HG03280 (cell line): ENCODE data around the gene ZNF211.

Experiments used
- ATAC-seq: cut with Tn5 transposase; IDR thresholded peaks from one replicate; pipeline ENCODE4 v1.9.1; 2021; ENCODE audit warnings: mild to moderate bottlenecking, moderate library complexity; ENCODE audit not compliant: unreplicated experiment

The ZNF211 gene

GRCh38 chr19:57632987-57633831 lies at the start of gene ZNF211:
Gene ZNF211 (plus strand): TSS chr19:57633168. CDS start chr19:57633347, 179 bp downstream.
- peak; percentile 97 for ATAC-seq

- ATAC-seq, result no peak
Observed at GRCh38 chr19:57583521-57584416, 49.2 kb upstream of the ZNF211 start, which contains the start of gene ZIK1. Gene ZIK1 (plus strand): TSS chr19:57584145. CDS start chr19:57584357, 212 bp downstream.

- no peak for ATAC-seq
Observed at GRCh38 chr19:57587529-57587928, 45.4 kb upstream of the ZNF211 start.

- no peak for ATAC-seq
Observed at GRCh38 chr19:57599377-57599760, 33.6 kb upstream of the ZNF211 start.

- peak; percentile 95 for ATAC-seq
Observed at GRCh38 chr19:57599761-57600383, 33.1 kb upstream of the ZNF211 start, which contains the start of gene ZNF530. Gene ZNF530 (plus strand): TSS chr19:57599885. CDS start chr19:57604346, 4,461 bp downstream.

- ATAC-seq, result no peak
Observed at GRCh38 chr19:57606931-57607330, 26.0 kb upstream of the ZNF211 start.

GRCh38 chr19:57611113-57611512 lies 21.9 kb upstream of the ZNF211 start:
- no peak for ATAC-seq

GRCh38 chr19:57613941-57614743 lies 18.8 kb upstream of the ZNF211 start, which contains the start of gene ZNF134:
Gene ZNF134 (plus strand): TSS chr19:57614242. CDS start chr19:57619469, 5,227 bp downstream.
- ATAC-seq, result peak; percentile 97

GRCh38 chr19:57615346-57615745 lies 17.6 kb upstream of the ZNF211 start:
- ATAC-seq, result no peak

GRCh38 chr19:57620673-57621348 lies 12.2 kb upstream of the ZNF211 start:
- ATAC-seq, result no peak

GRCh38 chr19:57623091-57623490 lies 9.9 kb upstream of the ZNF211 start:
- no peak for ATAC-seq

- no peak for ATAC-seq
Observed at GRCh38 chr19:57633832-57634131, 814 bp downstream of the ZNF211 start.

GRCh38 chr19:57637379-57637778 lies 4.4 kb downstream of the ZNF211 start:
- ATAC-seq, result no peak

GRCh38 chr19:57641715-57642234 lies 8.8 kb downstream of the ZNF211 start:
- no peak for ATAC-seq

- no peak for ATAC-seq
Observed at GRCh38 chr19:57642396-57643046, 9.6 kb downstream of the ZNF211 start.

- no peak for ATAC-seq
Observed at GRCh38 chr19:57643734-57644133, 10.8 kb downstream of the ZNF211 start.

- no peak for ATAC-seq
Observed at GRCh38 chr19:57648331-57649003, 15.5 kb downstream of the ZNF211 start.

GRCh38 chr19:57651654-57651996 lies 18.7 kb downstream of the ZNF211 start:
- no peak for ATAC-seq

GRCh38 chr19:57653689-57654088 lies 20.7 kb downstream of the ZNF211 start:
- no peak for ATAC-seq
